Posterior vena cava (tissue), 2 donors: ENCODE data around the gene RUBCN. TPM values are rescaled to one million over a fixed set of nuclear protein-coding genes. Genes with fewer than 3 reads are reported as not detected.

Experiments
- DNase-seq: peaks from one replicate; pipeline ENCODE4 v3.0.0-alpha.2; 2020; ENCODE audit warnings: low spot score
- intact Hi-C, 2 donors: fragments of 100-400 bp; cut with DNase I; formaldehyde crosslinking; loops; one replicate each; pipeline versions ENCODE4 v1.14.1 to v1.14.2; 2022 to 2023
- long read RNA-seq, 2 donors: library from polyadenylated mRNA; unstranded; transcript quantifications; one replicate each; pipeline ENCODE4 v2.0.0, GENCODE V29; 2020 to 2021
- total RNA-seq, 2 donors: library from RNA; stranded (reverse); fragmentation: NEBNext Ultra II Directional; extraction: Animal tissue kit (Norgen Biotek cat#: 25700); gene quantifications; one replicate each; pipeline ENCODE4 v1.2.1, GENCODE V29; 2021
- donor health status: DM: yes; HTN: yes; CAD: no.
- donor health status: DM: yes; HTN: yes; CAD: no.

The RUBCN gene
- 10 to 100 TPM; 22.6 to 31.2 TPM for total RNA-seq
- long read RNA-seq, donor 1, partial matches to known transcripts = 0 of 3 reads
- long read RNA-seq, donor 1, other reads (novel, unspliced or antisense) = 3 of 3 reads
- long read RNA-seq, donor 2, partial matches to known transcripts = 0 of 10 reads
- long read RNA-seq, donor 2, other reads (novel, unspliced or antisense) = 10 of 10 reads

GRCh38 chr3:197736491-197737318 is at the start of gene RUBCN:
TSS of gene RUBCN (minus strand) at chr3:197736904. CDS start at chr3:197736719, 185 bp downstream.
- intact Hi-C loops = no loop called here
- peak; percentile 98 for DNase-seq

GRCh38 chr3:197784019-197784585 is 47.4 kb upstream of the RUBCN start:
- intact Hi-C loops = no loop called here
- no peak for DNase-seq

GRCh38 chr3:197782230-197782629 is 45.5 kb upstream of the RUBCN start:
- DNase-seq = no peak
- intact Hi-C loops = no loop called here

GRCh38 chr3:197775317-197775716 is 38.6 kb upstream of the RUBCN start:
- intact Hi-C loops = no loop called here
- no peak for DNase-seq

GRCh38 chr3:197761784-197762183 is 25.1 kb upstream of the RUBCN start:
- intact Hi-C loops = no loop called here
- DNase-seq = no peak

GRCh38 chr3:197758512-197758911 is 21.8 kb upstream of the RUBCN start:
- no peak for DNase-seq
- intact Hi-C loops = no loop called here

- intact Hi-C loops = no loop called here
- no peak for DNase-seq
Observed at GRCh38 chr3:197756704-197757103, 20.0 kb upstream of the RUBCN start.

GRCh38 chr3:197753263-197753662 is 16.6 kb upstream of the RUBCN start:
- DNase-seq = no peak
- intact Hi-C loops = no loop called here

- DNase-seq = no peak
- intact Hi-C loops = no loop called here
Observed at GRCh38 chr3:197752107-197752506, 15.4 kb upstream of the RUBCN start.

GRCh38 chr3:197750858-197751737 is 14.4 kb upstream of the RUBCN start:
- intact Hi-C loops = no loop called here
- peak; percentile 91 for DNase-seq

GRCh38 chr3:197750396-197750831 is 13.7 kb upstream of the RUBCN start:
- intact Hi-C loops = no loop called here
- peak; percentile 91 for DNase-seq

- DNase-seq = peak; percentile 98
- intact Hi-C loops = no loop called here
Observed at GRCh38 chr3:197749601-197750395, 13.1 kb upstream of the RUBCN start, which contains the start of gene FYTTD1. TSS of gene FYTTD1 (plus strand) at chr3:197749883. CDS start at chr3:197749972, 89 bp downstream.

GRCh38 chr3:197749315-197749600 is 12.6 kb upstream of the RUBCN start:
- peak; percentile 85 for DNase-seq
- intact Hi-C loops = no loop called here

GRCh38 chr3:197748597-197749314 is 12.1 kb upstream of the RUBCN start:
- no peak for DNase-seq
- intact Hi-C loops = no loop called here

GRCh38 chr3:197746801-197747237 is 10.1 kb upstream of the RUBCN start:
- intact Hi-C loops = no loop called here
- no peak for DNase-seq

- intact Hi-C loops = no loop called here
- no peak for DNase-seq
Observed at GRCh38 chr3:197746209-197746608, 9.5 kb upstream of the RUBCN start.

GRCh38 chr3:197742787-197743186 is 6.1 kb upstream of the RUBCN start:
- intact Hi-C loops = no loop called here
- DNase-seq = no peak

GRCh38 chr3:197737749-197738462 is 1.2 kb upstream of the RUBCN start:
- DNase-seq = no peak
- intact Hi-C loops = no loop called here
